ENCODE data around the gene TRIM68. TPM values are rescaled to one million over a fixed set of nuclear protein-coding genes. Genes with fewer than 3 reads are reported as not detected.

TRIM68 gene, protein sequence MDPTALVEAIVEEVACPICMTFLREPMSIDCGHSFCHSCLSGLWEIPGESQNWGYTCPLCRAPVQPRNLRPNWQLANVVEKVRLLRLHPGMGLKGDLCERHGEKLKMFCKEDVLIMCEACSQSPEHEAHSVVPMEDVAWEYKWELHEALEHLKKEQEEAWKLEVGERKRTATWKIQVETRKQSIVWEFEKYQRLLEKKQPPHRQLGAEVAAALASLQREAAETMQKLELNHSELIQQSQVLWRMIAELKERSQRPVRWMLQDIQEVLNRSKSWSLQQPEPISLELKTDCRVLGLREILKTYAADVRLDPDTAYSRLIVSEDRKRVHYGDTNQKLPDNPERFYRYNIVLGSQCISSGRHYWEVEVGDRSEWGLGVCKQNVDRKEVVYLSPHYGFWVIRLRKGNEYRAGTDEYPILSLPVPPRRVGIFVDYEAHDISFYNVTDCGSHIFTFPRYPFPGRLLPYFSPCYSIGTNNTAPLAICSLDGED
- total RNA-seq: 10 to 100 TPM; 20.5 to 20.8 TPM
- 16.4 TPM for polyA plus RNA-seq (ENCODE audit: insufficient read depth, low read depth, low replicate concordance)
- long read RNA-seq, donor 1, transcript TRIM68-205 (2 exons, 566 nt): major isoform, 5 of 10 reads
- long read RNA-seq, donor 1, partial matches to known transcripts: 0 of 10 reads
- long read RNA-seq, donor 1, other reads (novel, unspliced or antisense): 0 of 10 reads
- long read RNA-seq, donor 2, partial matches to known transcripts: 0 of 3 reads
- long read RNA-seq, donor 2, other reads (novel, unspliced or antisense): 0 of 3 reads

DNA sequence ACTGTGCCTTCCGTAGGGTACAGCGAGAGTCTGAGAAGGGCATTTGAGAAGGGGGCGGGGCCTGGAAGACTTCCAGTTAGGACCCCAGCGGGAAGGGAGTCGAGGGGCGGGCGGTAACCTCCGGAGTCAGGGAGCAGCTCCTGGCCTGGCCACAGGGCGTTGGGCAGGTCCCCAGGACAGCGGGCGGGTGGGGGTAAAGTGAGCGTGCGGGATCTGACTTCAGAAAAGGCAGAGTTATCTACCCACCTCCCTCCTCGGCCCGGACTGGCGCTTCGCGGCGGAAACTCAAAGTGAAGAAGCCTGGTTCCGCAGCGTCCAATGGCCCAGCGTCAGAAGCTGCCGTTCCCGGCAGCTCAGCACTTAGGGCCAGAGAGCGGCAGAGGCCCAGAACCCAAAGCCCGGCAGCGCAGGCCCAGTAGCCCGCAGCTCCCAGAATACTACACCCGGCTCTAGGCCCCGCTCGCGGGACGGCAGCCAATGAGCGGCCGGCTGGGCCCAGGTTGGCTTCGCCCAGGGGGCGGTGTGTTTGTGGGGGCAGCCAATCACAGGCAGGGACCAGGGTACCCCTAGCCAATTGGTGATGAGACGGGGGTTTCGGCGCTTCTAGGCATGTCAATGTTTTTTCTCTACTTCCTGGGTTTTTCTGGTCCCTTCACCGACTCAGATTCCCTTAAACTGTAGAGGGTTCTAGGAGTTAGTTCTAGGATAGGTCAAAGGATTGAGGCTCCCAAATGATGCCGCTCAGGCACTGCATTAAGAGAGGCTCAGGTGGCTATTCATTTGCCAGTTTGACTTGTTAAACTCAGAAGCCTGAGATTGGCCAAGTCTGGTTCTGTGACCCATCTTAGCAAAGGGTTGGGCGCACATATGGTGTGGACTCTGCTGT is at the start of gene TRIM68:
Gene TRIM68 (minus strand): TSS at position 451 of the 886 bp plus-strand sequence. CDS start 2,727 bp downstream, outside the sequence.
- Histone ChIP-seq H3K36me3 (ENCODE audit: low read depth, missing control alignments) (no peaks in the 10 kb centered on the region), H3K27me3 (no peaks in the 10 kb centered on the region), H3K27ac (peak within 1 kb of the TSS; percentile 83 to 88), H3K4me3 (peak within 1 kb of the TSS; percentile 75 to 78), H3K9me3 (no peaks in the 10 kb centered on the region), H3K4me1 (peaks cover 4% of the 10 kb centered on the region)
- intact Hi-C loops (cut with DNase I; ENCODE audit: low total_unique reads): no loop called here
- peak; percentile 97 for DNase-seq
- TF ChIP-seq, protein P1, sequence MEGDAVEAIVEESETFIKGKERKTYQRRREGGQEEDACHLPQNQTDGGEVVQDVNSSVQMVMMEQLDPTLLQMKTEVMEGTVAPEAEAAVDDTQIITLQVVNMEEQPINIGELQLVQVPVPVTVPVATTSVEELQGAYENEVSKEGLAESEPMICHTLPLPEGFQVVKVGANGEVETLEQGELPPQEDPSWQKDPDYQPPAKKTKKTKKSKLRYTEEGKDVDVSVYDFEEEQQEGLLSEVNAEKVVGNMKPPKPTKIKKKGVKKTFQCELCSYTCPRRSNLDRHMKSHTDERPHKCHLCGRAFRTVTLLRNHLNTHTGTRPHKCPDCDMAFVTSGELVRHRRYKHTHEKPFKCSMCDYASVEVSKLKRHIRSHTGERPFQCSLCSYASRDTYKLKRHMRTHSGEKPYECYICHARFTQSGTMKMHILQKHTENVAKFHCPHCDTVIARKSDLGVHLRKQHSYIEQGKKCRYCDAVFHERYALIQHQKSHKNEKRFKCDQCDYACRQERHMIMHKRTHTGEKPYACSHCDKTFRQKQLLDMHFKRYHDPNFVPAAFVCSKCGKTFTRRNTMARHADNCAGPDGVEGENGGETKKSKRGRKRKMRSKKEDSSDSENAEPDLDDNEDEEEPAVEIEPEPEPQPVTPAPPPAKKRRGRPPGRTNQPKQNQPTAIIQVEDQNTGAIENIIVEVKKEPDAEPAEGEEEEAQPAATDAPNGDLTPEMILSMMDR (IDR thresholded peaks at IDR 0.05): no peak
- no peak for TF ChIP-seq POLR2A (IDR thresholded peaks at IDR 0.05)
- WGBS, 2 donors: 4 to 7% methylated on average over 21 to 41 of the region's 43 CpGs

DNA sequence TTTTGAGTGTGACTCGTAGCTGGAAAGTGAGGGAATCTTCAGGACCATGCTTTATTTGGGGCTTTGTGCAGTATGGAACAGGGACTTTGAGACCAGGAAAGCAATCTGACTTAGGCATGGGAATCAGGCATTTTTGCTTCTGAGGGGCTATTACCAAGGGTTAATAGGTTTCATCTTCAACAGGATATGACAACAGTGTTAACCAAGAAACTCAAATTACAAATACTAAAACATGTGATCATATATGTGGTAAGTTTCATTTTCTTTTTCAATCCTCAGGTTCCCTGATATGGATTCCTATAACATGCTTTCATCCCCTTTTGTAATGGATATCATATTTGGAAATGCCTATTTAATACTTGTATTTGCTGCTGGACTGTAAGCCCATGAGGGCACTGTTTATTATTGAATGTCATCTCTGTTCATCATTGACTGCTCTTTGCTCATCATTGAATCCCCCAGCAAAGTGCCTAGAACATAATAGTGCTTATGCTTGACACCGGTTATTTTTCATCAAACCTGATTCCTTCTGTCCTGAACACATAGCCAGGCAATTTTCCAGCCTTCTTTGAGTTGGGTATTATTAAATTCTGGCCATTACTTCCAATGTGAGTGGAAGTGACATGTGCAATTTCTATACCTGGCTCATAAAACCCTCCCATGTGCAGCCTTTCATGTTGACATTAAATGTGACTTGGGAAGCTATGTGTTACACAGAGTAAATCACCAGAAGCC is 46.8 kb upstream of the TRIM68 start:
- H3K27ac ChIP-seq: no peak overlapping the region
- DNase-seq: no peak
- intact Hi-C loops (cut with DNase I; ENCODE audit: low total_unique reads): no loop called here
- WGBS, 2 donors: 80 to 93% methylated on average over 2 of the region's 2 CpGs
- H3K36me3 ChIP-seq (ENCODE audit: low read depth, missing control alignments): no peaks in the 10 kb centered on the region
- H3K4me1 ChIP-seq: peaks cover 8% of the 10 kb centered on the region
- no peaks in the 10 kb centered on the region for H3K9me3 ChIP-seq
- TF ChIP-seq, protein P1 (IDR thresholded peaks at IDR 0.05): no peak
- TF ChIP-seq POLR2A (IDR thresholded peaks at IDR 0.05): no peak
- no peaks in the 10 kb centered on the region for H3K27me3 ChIP-seq
- no peak overlapping the region for H3K4me3 ChIP-seq

DNA sequence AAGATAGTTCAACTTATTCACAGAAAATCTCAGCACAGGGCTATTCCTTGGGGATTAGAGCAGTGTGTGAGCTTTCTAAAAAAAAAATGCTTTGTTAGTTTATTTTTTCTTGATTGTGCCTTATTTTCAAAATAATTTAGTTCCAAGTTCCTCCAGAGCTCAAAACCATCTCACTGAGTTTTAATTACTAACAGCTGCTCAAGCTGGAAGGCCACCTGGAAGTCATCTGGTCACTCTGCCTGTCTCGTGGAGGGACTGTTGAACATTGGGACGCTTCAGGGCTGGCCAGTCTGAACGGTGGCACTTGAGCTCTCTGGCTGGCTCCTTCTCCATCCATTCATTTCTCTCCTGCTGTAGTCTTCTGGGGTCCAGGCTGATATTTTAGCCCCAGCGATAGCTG is 39.7 kb upstream of the TRIM68 start:
- WGBS, 2 donors: 35 to 48% methylated on average over 4 of the region's 4 CpGs

DNA sequence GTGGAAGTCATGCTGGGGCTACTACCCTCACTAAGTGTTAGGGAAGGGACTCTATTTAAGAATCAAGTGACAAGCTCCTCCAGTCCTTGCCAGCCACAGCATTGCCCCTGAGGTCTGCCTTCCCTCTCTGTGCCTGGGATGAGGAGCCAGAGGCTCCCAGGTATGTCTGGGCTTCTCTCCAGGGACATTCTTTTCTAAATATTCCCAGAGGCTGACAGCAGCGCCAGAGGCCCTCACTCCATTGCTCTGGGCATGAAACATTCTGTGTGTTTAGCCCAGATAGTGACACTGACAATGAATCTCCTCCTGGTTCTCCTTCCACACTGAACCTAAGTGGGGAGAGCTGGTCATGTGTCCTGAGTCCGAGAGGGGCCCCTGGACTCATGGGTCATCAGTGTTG is 37.9 kb upstream of the TRIM68 start:
- WGBS, 2 donors: 81 to 94% methylated on average over 2 of the region's 2 CpGs
- Histone ChIP-seq H3K9me3 (no peaks in the 10 kb centered on the region), H3K27me3 (no peaks in the 10 kb centered on the region), H3K36me3 (ENCODE audit: low read depth, missing control alignments) (no peaks in the 10 kb centered on the region), H3K4me3 (no peak overlapping the region), H3K4me1 (peaks cover 6% of the 10 kb centered on the region), H3K27ac (no peak overlapping the region)
- no peak for DNase-seq
- no peak for TF ChIP-seq POLR2A (IDR thresholded peaks at IDR 0.05)
- TF ChIP-seq, protein P1 (IDR thresholded peaks at IDR 0.05): no peak
- intact Hi-C loops (cut with DNase I; ENCODE audit: low total_unique reads): no loop called here

More for the DNA sequence above, 39.7 kb upstream of the TRIM68 start:
- TF ChIP-seq, protein P1 (IDR thresholded peaks at IDR 0.05): no peak
- TF ChIP-seq POLR2A (IDR thresholded peaks at IDR 0.05): no peak
- H3K36me3 ChIP-seq (ENCODE audit: low read depth, missing control alignments): no peaks in the 10 kb centered on the region
- intact Hi-C loops (cut with DNase I; ENCODE audit: low total_unique reads): no loop called here
- H3K4me1 ChIP-seq: peaks cover 6% of the 10 kb centered on the region
- peak; percentile 55 for DNase-seq
- no peak overlapping the region for H3K4me3 ChIP-seq
- H3K27ac ChIP-seq: peak overlapping the region in 1 of 2 donors; percentile 14
- H3K27me3 ChIP-seq: no peaks in the 10 kb centered on the region
- H3K9me3 ChIP-seq: no peaks in the 10 kb centered on the region

All from testis (tissue), 5 donors.